OCI-LY3 (cell line): ENCODE data around the gene COPG1.

ENCODE experiments used
- EZH2phosphoT487 ChIP-seq: fragments of 200-600 bp; shearing (Covaris generic); IDR thresholded peaks from 2 replicates; pipeline ENCODE4 v1.6.1; 2018; ENCODE audit warnings: antibody characterized with exemption, mixed run types, low read depth
- TF ChIP-seq, protein P1 (sequence below): fragments of 200-600, 300-600 bp; sonication (generic); IDR thresholded peaks from 2 replicates; pipeline ENCODE4 v1.5.1; 2014; ENCODE audit warnings: antibody characterized with exemption, low read length, low read depth

DNA sequence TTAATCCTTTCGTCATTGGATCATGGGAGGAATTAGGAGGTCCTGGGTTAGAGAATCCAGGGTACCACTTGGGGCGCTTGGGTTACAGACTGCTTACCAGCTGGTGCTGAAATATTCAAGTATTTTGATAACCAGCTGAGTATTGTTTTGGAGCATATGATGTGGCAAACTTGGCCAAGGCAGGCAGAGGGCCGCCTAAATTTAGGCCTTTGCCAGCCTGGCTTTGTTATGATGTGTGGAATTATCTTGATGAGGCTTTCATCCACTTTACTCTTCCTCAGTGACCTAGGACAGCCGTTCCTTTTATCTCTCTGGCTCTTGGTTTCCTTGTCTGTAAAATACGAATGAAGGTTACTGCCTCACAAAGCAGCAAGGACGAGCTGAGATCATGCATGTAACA lies 6.9 kb downstream of the COPG1 start:
- TF ChIP-seq, protein P1, sequence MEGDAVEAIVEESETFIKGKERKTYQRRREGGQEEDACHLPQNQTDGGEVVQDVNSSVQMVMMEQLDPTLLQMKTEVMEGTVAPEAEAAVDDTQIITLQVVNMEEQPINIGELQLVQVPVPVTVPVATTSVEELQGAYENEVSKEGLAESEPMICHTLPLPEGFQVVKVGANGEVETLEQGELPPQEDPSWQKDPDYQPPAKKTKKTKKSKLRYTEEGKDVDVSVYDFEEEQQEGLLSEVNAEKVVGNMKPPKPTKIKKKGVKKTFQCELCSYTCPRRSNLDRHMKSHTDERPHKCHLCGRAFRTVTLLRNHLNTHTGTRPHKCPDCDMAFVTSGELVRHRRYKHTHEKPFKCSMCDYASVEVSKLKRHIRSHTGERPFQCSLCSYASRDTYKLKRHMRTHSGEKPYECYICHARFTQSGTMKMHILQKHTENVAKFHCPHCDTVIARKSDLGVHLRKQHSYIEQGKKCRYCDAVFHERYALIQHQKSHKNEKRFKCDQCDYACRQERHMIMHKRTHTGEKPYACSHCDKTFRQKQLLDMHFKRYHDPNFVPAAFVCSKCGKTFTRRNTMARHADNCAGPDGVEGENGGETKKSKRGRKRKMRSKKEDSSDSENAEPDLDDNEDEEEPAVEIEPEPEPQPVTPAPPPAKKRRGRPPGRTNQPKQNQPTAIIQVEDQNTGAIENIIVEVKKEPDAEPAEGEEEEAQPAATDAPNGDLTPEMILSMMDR, result no peak
- TF ChIP-seq EZH2phosphoT487, result no peak
